Ovary (tissue), 9 donors: Measurements from ENCODE around the gene OR6C74. TPM values are rescaled to one million over a fixed set of nuclear protein-coding genes. Genes with fewer than 3 reads are reported as not detected.

Experiments
- DNase-seq, 5 donors: peaks; one replicate each; pipeline ENCODE4 v3.0.0-alpha.2; 2019 to 2020
- H3K27ac ChIP-seq, 2 donors: fragments of 200-600 bp; one replicate each; pipeline versions ENCODE4 v1.5.1 to v1.8.0; 2019 to 2022
- H3K27me3 ChIP-seq: fragments of 200-600 bp; one replicate; pipeline ENCODE4 v1.8.0; 2022
- H3K36me3 ChIP-seq: fragments of 200-600 bp; sonication (generic); one replicate; pipeline ENCODE4 v1.5.1; 2019
- H3K4me1 ChIP-seq: one replicate; pipeline ENCODE4 v1.8.1; 2013; ENCODE audit warnings: mild to moderate bottlenecking, moderate library complexity; ENCODE audit not compliant: insufficient read depth
- H3K4me3 ChIP-seq: fragments of 200-600 bp; sonication (generic); one replicate; pipeline ENCODE4 v1.5.1; 2017
- H3K9me3 ChIP-seq, 2 donors: fragments of 200-600 bp in 1 of 2; sonication (generic) in 1 of 2; one replicate each; pipeline versions ENCODE4 v1.5.1 to v1.8.1; 2013 to 2019; ENCODE audit warnings: mild to moderate bottlenecking in 1 of 2, moderate library complexity in 1 of 2
- CTCF ChIP-seq, 3 donors: fragments of 450-650 bp in 2 of 3; fragments of 200-600 bp in 1 of 3; IDR thresholded peaks; one replicate each; pipeline versions ENCODE4 v1.5.1 to v1.8.0; 2016 to 2022; ENCODE audit warnings: antibody characterized with exemption in 3 of 3, mild to moderate bottlenecking in 1 of 3
- EP300 ChIP-seq: sonication (generic); formaldehyde crosslinking; IDR thresholded peaks from one replicate; pipeline ENCODE4 v1.6.1; 2017; ENCODE audit warnings: antibody characterized with exemption
- POLR2A ChIP-seq: fragments of 450-650 bp; IDR thresholded peaks from one replicate; pipeline ENCODE4 v1.6.1; 2017; ENCODE audit warnings: antibody characterized with exemption, mild to moderate bottlenecking, moderate library complexity
- WGBS, 3 donors: extraction: QIAGEN DNeasy Blood & Tissue Kit in 1 of 3; methylation state at CpG; one replicate each; pipeline versions ENCODE4 v1.1.5 to v1.1.7; 2013 to 2017; 5-methylcytosine and 5-hydroxymethylcytosine counted together
- intact Hi-C, 4 donors: fragments of 100-400 bp; cut with DNase I; formaldehyde crosslinking; loops; one replicate each; pipeline versions ENCODE4 v1.11.0 to v1.15.1; 2022 to 2023
- polyA plus RNA-seq, 2 donors: library from polyadenylated mRNA; stranded (reverse); fragments of 200-250 nt in 1 of 2; fragments of 350-450 nt in 1 of 2; fragmentation: Illumina TruSeq in 1 of 2; extraction: RNeasy Lipid Tissue Mini Kit (QIAGEN cat#74804) in 1 of 2; gene quantifications; one replicate each; pipeline ENCODE4 v1.2.3, GENCODE V29; 2013 to 2014
- total RNA-seq, 7 donors: library from RNA; depleted of rRNA in 2 of 7; stranded (reverse); fragments of >200 nt in 2 of 7; fragmentation: NEBNext Ultra II Directional in 3 of 7; extraction: Animal tissue kit (Norgen Biotek cat#: 25700) in 3 of 7; gene quantifications; one replicate each; pipeline versions ENCODE4 v1.1.0 to v1.2.4, GENCODE V29; 2016 to 2023
- donor health status: DM: no; HTN: no; CAD: no; lungs with moderate emphysema.
- donor health status: DM: no; HTN: no; CAD: no.
- donor health status: Bipolar disorder and iron deficiency.
- donor health status: DM: yes; HTN: yes; CAD: no.
- donor health status: DM: no; HTN: no; CAD: no.
- donor health status: DM: yes; HTN: yes; CAD: no.

OR6C74 gene
- total and polyA plus RNA-seq, 9 donors, result not detected

- H3K4me3 ChIP-seq, result no peak overlapping the region
- TF ChIP-seq CTCF (IDR thresholded peaks at IDR 0.05) (no peak), POLR2A (no peak), EP300 (no peak)
- no peaks in the 10 kb centered on the region for H3K36me3 ChIP-seq
- H3K27me3 ChIP-seq, result no peaks in the 10 kb centered on the region
- no peaks in the 10 kb centered on the region for H3K4me1 ChIP-seq
- H3K9me3 ChIP-seq, result no peaks in the 10 kb centered on the region
- H3K27ac ChIP-seq, result no peak overlapping the region
- no peak for DNase-seq
- 60 to 66% (median 62%) methylated on average over 2 of the region's 2 CpGs for WGBS, 3 donors
- intact Hi-C loops, result no loop called here
Measured at GRCh38 chr12:55280991-55281390, 36.6 kb downstream of the OR6C74 start.

GRCh38 chr12:55289999-55290398 lies 45.6 kb downstream of the OR6C74 start:
- 46 to 52% (median 49%) methylated on average over 2 of the region's 2 CpGs for WGBS, 3 donors

More at GRCh38 chr12:55289999-55290398, 45.6 kb downstream of the OR6C74 start:
- no peak overlapping the region for H3K4me3 ChIP-seq
- H3K36me3 ChIP-seq, result no peaks in the 10 kb centered on the region
- no peaks in the 10 kb centered on the region for H3K9me3 ChIP-seq
- no peak for DNase-seq
- intact Hi-C loops, result no loop called here
- no peaks in the 10 kb centered on the region for H3K4me1 ChIP-seq
- TF ChIP-seq EP300, result no peak
- TF ChIP-seq CTCF (IDR thresholded peaks at IDR 0.05), result no peak
- no peak for TF ChIP-seq POLR2A
- H3K27me3 ChIP-seq, result no peaks in the 10 kb centered on the region
- H3K27ac ChIP-seq, result no peak overlapping the region

Other genes starting within 250 kb of the OR6C74 start
- not detected for gene NEUROD4, start 224.6 kb upstream of the OR6C74 start, total RNA-seq
- gene NEUROD4, start 224.6 kb upstream of the OR6C74 start, polyA plus RNA-seq, result not detected
- not detected for gene OR9K2, start 118.2 kb upstream of the OR6C74 start, total RNA-seq
- not detected for gene OR9K2, start 118.2 kb upstream of the OR6C74 start, polyA plus RNA-seq
- gene OR10A7, start 23.6 kb upstream of the OR6C74 start, total RNA-seq, result not detected
- gene OR10A7, start 23.6 kb upstream of the OR6C74 start, polyA plus RNA-seq, result not detected
- not detected for gene OR6C6, start 52.0 kb downstream of the OR6C74 start, total RNA-seq
- not detected for gene OR6C6, start 52.0 kb downstream of the OR6C74 start, polyA plus RNA-seq
- gene OR6C1, start 69.7 kb downstream of the OR6C74 start, total RNA-seq, result not detected
- not detected for gene OR6C1, start 69.7 kb downstream of the OR6C74 start, polyA plus RNA-seq
- gene OR6C3, start 86.1 kb downstream of the OR6C74 start, total RNA-seq, result not detected
- not detected for gene OR6C3, start 86.1 kb downstream of the OR6C74 start, polyA plus RNA-seq
- not detected for gene OR6C75, start 118.4 kb downstream of the OR6C74 start, total RNA-seq
- not detected for gene OR6C75, start 118.4 kb downstream of the OR6C74 start, polyA plus RNA-seq
- not detected for gene OR6C65, start 155.9 kb downstream of the OR6C74 start, total RNA-seq
- not detected for gene OR6C65, start 155.9 kb downstream of the OR6C74 start, polyA plus RNA-seq
- gene OR6C76, start 181.6 kb downstream of the OR6C74 start, total RNA-seq, result not detected
- not detected for gene OR6C76, start 181.6 kb downstream of the OR6C74 start, polyA plus RNA-seq
- not detected for gene OR6C2, start 199.5 kb downstream of the OR6C74 start, total RNA-seq
- not detected for gene OR6C2, start 199.5 kb downstream of the OR6C74 start, polyA plus RNA-seq
- gene OR6C70, start 225.5 kb downstream of the OR6C74 start, total RNA-seq, result not detected
- not detected for gene OR6C70, start 225.5 kb downstream of the OR6C74 start, polyA plus RNA-seq
- not detected for gene OR6C68, start 247.8 kb downstream of the OR6C74 start, total RNA-seq
- gene OR6C68, start 247.8 kb downstream of the OR6C74 start, polyA plus RNA-seq, result not detected